OCI-LY7 (cell line): ENCODE measurements around the gene CABP7.

Experiments used
- CTCF ChIP-seq: fragments of 200-600 bp; sonication (generic); conservative IDR thresholded peaks from 2 replicates; pipeline ENCODE4 v1.5.1; 2014; ENCODE audit warnings: mild to moderate bottlenecking, antibody characterized with exemption, low read length, moderate library complexity, mixed read lengths
- EZH2phosphoT487 ChIP-seq: fragments of 200-600 bp; sonication (generic); IDR thresholded peaks from 2 replicates; pipeline ENCODE4 v1.6.1; 2018; ENCODE audit warnings: low read depth, borderline replicate concordance, mild to moderate bottlenecking, mixed run types, antibody characterized with exemption, low read length, moderate library complexity, mixed read lengths

GRCh38 chr22:29772170-29772641 lies 52.4 kb downstream of the CABP7 start:
- TF ChIP-seq CTCF (peak; percentile 60), EZH2phosphoT487 (no peak)
